ENCODE data around the gene YTHDF1. TPM values are rescaled to one million over a fixed set of nuclear protein-coding genes. Genes with fewer than 3 reads are reported as not detected.

The YTHDF1 gene
- total RNA-seq, 1 donor from 2014 or later, result 27.1 TPM

- DNase-seq (ENCODE audit: low read depth) (no peak), FAIRE-seq (no peak)
- Histone ChIP-seq H3K4me3 (ENCODE audit: low read depth, low read length) (no peak within 1 kb of the TSS), H3K36me3 (ENCODE audit: control insufficient read depth, insufficient read depth, low read length) (no peaks in the 10 kb centered on the region), H3K27me3 (ENCODE audit: control insufficient read depth, insufficient read depth, low read length) (no peaks in the 10 kb centered on the region)
- no peak for TF ChIP-seq CTCF (IDR thresholded peaks at IDR 0.05; ENCODE audit: insufficient read depth, low read length, severe bottlenecking)
Measured at GRCh38 chr20:63235399-63235983, 19.6 kb upstream of the YTHDF1 start, which contains the start of gene BIRC7. BIRC7 (plus strand) TSS chr20:63235905; CDS start chr20:63236097, 192 bp downstream.

- Histone ChIP-seq H3K36me3 (ENCODE audit: control insufficient read depth, insufficient read depth, low read length) (no peaks in the 10 kb centered on the region), H3K27me3 (ENCODE audit: control insufficient read depth, insufficient read depth, low read length) (no peaks in the 10 kb centered on the region), H3K4me3 (ENCODE audit: low read depth, low read length) (no peak overlapping the region)
- peak; percentile 87 for TF ChIP-seq CTCF (IDR thresholded peaks at IDR 0.05; ENCODE audit: insufficient read depth, low read length, severe bottlenecking)
- FAIRE-seq (no peak), DNase-seq (ENCODE audit: low read depth) (peak; percentile 23)
Measured at GRCh38 chr20:63234693-63235398, 18.9 kb upstream of the YTHDF1 start.

- TF ChIP-seq CTCF (IDR thresholded peaks at IDR 0.05; ENCODE audit: insufficient read depth, low read length, severe bottlenecking), result no peak
- no peaks in the 10 kb centered on the region for H3K27me3 ChIP-seq (ENCODE audit: control insufficient read depth, insufficient read depth, low read length)
- no peak for FAIRE-seq
Measured at GRCh38 chr20:63233924-63234323, 18.0 kb upstream of the YTHDF1 start.

GRCh38 chr20:63233061-63233344 lies 17.1 kb upstream of the YTHDF1 start:
- Histone ChIP-seq H3K36me3 (ENCODE audit: control insufficient read depth, insufficient read depth, low read length) (no peaks in the 10 kb centered on the region), H3K4me3 (ENCODE audit: low read depth, low read length) (no peak overlapping the region), H3K27me3 (ENCODE audit: control insufficient read depth, insufficient read depth, low read length) (no peaks in the 10 kb centered on the region)
- no peak for DNase-seq (ENCODE audit: low read depth)
- TF ChIP-seq CTCF (IDR thresholded peaks at IDR 0.05; ENCODE audit: insufficient read depth, low read length, severe bottlenecking), result no peak
- no peak for FAIRE-seq

More at GRCh38 chr20:63233924-63234323, 18.0 kb upstream of the YTHDF1 start:
- no peak for DNase-seq (ENCODE audit: low read depth)
- H3K4me3 ChIP-seq (ENCODE audit: low read depth, low read length), result no peak overlapping the region
- no peaks in the 10 kb centered on the region for H3K36me3 ChIP-seq (ENCODE audit: control insufficient read depth, insufficient read depth, low read length)

GRCh38 chr20:63232235-63233060 lies 16.5 kb upstream of the YTHDF1 start:
- no peak for TF ChIP-seq CTCF (IDR thresholded peaks at IDR 0.05; ENCODE audit: insufficient read depth, low read length, severe bottlenecking)
- DNase-seq (ENCODE audit: low read depth) (peak; percentile 72), FAIRE-seq (no peak)
- H3K27me3 ChIP-seq (ENCODE audit: control insufficient read depth, insufficient read depth, low read length), result no peaks in the 10 kb centered on the region
- no peaks in the 10 kb centered on the region for H3K36me3 ChIP-seq (ENCODE audit: control insufficient read depth, insufficient read depth, low read length)
- H3K4me3 ChIP-seq (ENCODE audit: low read depth, low read length), result no peak overlapping the region

Data from bronchial epithelial cell (primary cell).